ENCODE measurements around the gene VWC2. TPM values are rescaled to one million over a fixed set of nuclear protein-coding genes. Genes with fewer than 3 reads are reported as not detected.
A peak's percentile ranks its signal among the peaks of the same experiment; 100 is the strongest.

Gene VWC2
- total and polyA plus RNA-seq, 12 donors = under 0.01 to 0.04 (median under 0.01) TPM; not detected in 7

GRCh38 chr7:49768835-49769234 lies 4.6 kb upstream of the VWC2 start:
- intact Hi-C loops (cut with DNase I) = no loop called here
- no peak overlapping the region for H3K27ac ChIP-seq
- H3K36me3 ChIP-seq (replicated peaks in 1 of 2) = no peaks in the 10 kb centered on the region
- no peak for DNase-seq
- no peak for TF ChIP-seq POLR2A (IDR thresholded peaks at IDR 0.05)
- 44 to 79% (median 60%) methylated on average over 3 of the region's 3 CpGs for WGBS, 4 donors
- no peak overlapping the region for H3K4me3 ChIP-seq
- H3K4me1 ChIP-seq (replicated peaks in 1 of 2) = peaks cover 0 to 6% of the 10 kb centered on the region in 2 donors
- H3K9me3 ChIP-seq (replicated peaks in 1 of 3) = no peaks in the 10 kb centered on the region
- H3K27me3 ChIP-seq = peaks cover 7% of the 10 kb centered on the region

DNA sequence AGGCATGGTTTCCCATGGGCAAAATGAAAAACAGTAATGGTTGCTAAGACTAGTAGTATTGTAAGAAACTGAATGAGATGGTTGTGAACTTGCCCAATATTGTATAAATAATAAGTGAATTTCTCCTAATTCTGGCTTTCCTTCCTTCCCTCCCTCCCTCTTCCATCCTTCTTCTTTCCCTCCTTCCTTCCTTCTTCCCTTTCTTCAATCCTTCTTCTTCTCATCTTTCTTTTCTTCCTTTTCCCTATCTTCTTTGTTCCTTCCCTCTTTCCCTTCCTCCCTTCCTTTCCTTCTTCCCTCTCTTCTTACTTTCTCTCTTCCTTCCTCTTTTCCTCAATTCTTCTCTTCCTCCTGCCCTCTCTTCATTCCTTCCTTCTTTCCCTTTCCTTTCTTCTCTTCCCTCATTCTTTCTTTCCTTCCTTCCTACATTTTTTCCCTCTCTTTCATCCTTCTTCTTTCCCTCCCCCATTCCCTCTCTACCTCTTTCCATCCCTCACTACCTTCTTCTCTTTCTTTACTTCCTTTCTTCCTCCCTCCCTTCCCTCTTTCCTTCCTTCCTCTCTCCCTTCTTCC lies 4.1 kb upstream of the VWC2 start:
- Histone ChIP-seq H3K36me3 (replicated peaks in 1 of 2) (no peaks in the 10 kb centered on the region), H3K27ac (no peak overlapping the region), H3K4me3 (no peak overlapping the region), H3K4me1 (replicated peaks in 1 of 2) (peaks cover 0 to 9% of the 10 kb centered on the region in 2 donors), H3K9me3 (replicated peaks in 1 of 3) (no peaks in the 10 kb centered on the region), H3K27me3 (peaks cover 13% of the 10 kb centered on the region)
- TF ChIP-seq POLR2A (IDR thresholded peaks at IDR 0.05) = no peak
- TF ChIP-seq, protein P1, sequence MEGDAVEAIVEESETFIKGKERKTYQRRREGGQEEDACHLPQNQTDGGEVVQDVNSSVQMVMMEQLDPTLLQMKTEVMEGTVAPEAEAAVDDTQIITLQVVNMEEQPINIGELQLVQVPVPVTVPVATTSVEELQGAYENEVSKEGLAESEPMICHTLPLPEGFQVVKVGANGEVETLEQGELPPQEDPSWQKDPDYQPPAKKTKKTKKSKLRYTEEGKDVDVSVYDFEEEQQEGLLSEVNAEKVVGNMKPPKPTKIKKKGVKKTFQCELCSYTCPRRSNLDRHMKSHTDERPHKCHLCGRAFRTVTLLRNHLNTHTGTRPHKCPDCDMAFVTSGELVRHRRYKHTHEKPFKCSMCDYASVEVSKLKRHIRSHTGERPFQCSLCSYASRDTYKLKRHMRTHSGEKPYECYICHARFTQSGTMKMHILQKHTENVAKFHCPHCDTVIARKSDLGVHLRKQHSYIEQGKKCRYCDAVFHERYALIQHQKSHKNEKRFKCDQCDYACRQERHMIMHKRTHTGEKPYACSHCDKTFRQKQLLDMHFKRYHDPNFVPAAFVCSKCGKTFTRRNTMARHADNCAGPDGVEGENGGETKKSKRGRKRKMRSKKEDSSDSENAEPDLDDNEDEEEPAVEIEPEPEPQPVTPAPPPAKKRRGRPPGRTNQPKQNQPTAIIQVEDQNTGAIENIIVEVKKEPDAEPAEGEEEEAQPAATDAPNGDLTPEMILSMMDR (IDR thresholded peaks at IDR 0.05) = no peak
- DNase-seq = no peak
- intact Hi-C loops (cut with DNase I) = no loop called here

- Histone ChIP-seq H3K27me3 (peaks cover 28% of the 10 kb centered on the region), H3K4me3 (no peak overlapping the region), H3K4me1 (replicated peaks in 1 of 2) (peaks cover 0 to 16% of the 10 kb centered on the region in 2 donors), H3K36me3 (replicated peaks in 1 of 2) (no peaks in the 10 kb centered on the region), H3K27ac (no peak overlapping the region), H3K9me3 (replicated peaks in 1 of 3) (no peaks in the 10 kb centered on the region)
- DNase-seq = no peak
- TF ChIP-seq, protein P1 (IDR thresholded peaks at IDR 0.05) = no peak
- no peak for TF ChIP-seq POLR2A (IDR thresholded peaks at IDR 0.05)
- 77 to 84% (median 78%) methylated on average over 4 of the region's 4 CpGs for WGBS, 4 donors
- intact Hi-C loops (cut with DNase I) = no loop called here
Measured at GRCh38 chr7:49770838-49771237, 2.6 kb upstream of the VWC2 start.

DNA sequence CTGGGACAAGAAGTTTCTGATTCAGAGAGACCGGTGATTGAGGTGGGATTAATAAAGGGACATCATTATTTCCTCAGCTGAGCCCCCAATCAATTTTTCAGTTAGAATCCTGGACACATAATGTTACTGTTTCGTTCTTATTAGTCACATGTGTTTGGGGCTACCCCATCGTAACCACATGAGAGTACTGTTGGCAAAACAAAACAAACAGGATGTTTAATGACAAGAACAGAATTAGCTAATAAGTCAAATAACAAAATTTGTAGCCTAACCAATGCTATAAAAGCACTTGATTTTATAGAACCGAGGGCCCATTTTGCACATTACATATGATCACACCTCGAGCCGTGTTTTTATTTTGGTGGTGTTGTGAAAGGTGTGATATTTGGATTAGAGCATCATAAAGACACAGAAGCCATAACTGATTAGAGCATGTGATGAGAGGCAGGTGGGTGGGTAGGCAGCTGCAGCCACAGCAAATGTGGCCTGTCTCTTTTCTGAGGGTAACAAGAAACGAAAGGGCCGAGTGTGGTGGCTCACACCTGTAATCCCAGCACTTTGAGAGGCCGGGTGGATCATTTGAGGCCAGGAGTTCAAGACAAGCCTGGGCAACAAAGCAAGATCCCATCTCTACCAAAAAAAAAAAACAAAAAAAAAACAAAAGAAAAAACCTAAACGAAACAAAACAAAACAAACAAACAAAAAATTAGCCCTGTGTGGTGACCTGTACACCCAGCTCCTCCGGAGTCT lies 1.8 kb upstream of the VWC2 start:
- Histone ChIP-seq H3K4me3 (no peak overlapping the region), H3K27me3 (peaks cover 34% of the 10 kb centered on the region), H3K9me3 (replicated peaks in 1 of 3) (no peaks in the 10 kb centered on the region), H3K4me1 (replicated peaks in 1 of 2) (peaks cover 0 to 16% of the 10 kb centered on the region in 2 donors), H3K27ac (no peak overlapping the region), H3K36me3 (replicated peaks in 1 of 2) (no peaks in the 10 kb centered on the region)
- WGBS, 4 donors = 78 to 90% (median 81%) methylated on average over 11 of the region's 11 CpGs
- DNase-seq = no peak
- TF ChIP-seq, protein P1 (IDR thresholded peaks at IDR 0.05) = no peak
- TF ChIP-seq POLR2A (IDR thresholded peaks at IDR 0.05) = no peak
- intact Hi-C loops (cut with DNase I) = no loop called here

- peak overlapping the region in 1 of 4 donors; percentile 11 for H3K4me3 ChIP-seq
- no peak for DNase-seq
- TF ChIP-seq, protein P1 (IDR thresholded peaks at IDR 0.05) = no peak
- TF ChIP-seq POLR2A (IDR thresholded peaks at IDR 0.05) = no peak
- WGBS, 4 donors = 7 to 13% (median 8%) methylated on average over 11 of the region's 11 CpGs
- H3K27ac ChIP-seq = no peak overlapping the region
- H3K36me3 ChIP-seq (replicated peaks in 1 of 2) = no peaks in the 10 kb centered on the region
- no peaks in the 10 kb centered on the region for H3K9me3 ChIP-seq (replicated peaks in 1 of 3)
- intact Hi-C loops (cut with DNase I) = no loop called here
- peaks cover 34% of the 10 kb centered on the region for H3K27me3 ChIP-seq
- H3K4me1 ChIP-seq (replicated peaks in 1 of 2) = peaks cover 0 to 16% of the 10 kb centered on the region in 2 donors
Measured at GRCh38 chr7:49772916-49773217, 571 bp upstream of the VWC2 start.

All from adrenal gland (tissue), 12 donors.